HepG2 (cell line): ENCODE results near the gene ATP11A. TPM values are rescaled to one million over a fixed set of nuclear protein-coding genes. Genes with fewer than 3 reads are reported as not detected.

Source experiments
- ATAC-seq: fragments of 200-7000 bp; cut with Tn5 transposase; 3 replicates; pipeline ENCODE4 v1.9.1; 2020; ENCODE audit warnings: mild to moderate bottlenecking, moderate library complexity
- BruUV-seq: library from RNA; stranded (reverse); fragments of 400-500 nt; replicated peaks from 2 replicates; lab custom pipeline; 2021; lab: Mats Ljungman, UMichigan
- CTCF ChIA-PET: fragments of 300-600 bp; formaldehyde crosslinking; extraction: SDS; loops from one replicate; lab custom pipeline; 2021; ENCODE audit warnings: low total read pairs, inconsistent platforms, low intra/inter-chr PET ratio; lab: Yijun Ruan, JAX
- POLR2A ChIA-PET: fragments of 350-600 bp; sonication (Branson Sonifier 250); formaldehyde crosslinking; loops from one replicate; lab custom pipeline; 2020; ENCODE audit warnings: antibody characterized with exemption, inconsistent platforms; lab: Yijun Ruan, JAX
- DNase-seq: peaks from one replicate; pipeline ENCODE4 v3.0.0-alpha.2; 2015; ENCODE audit warnings: low spot score
- FAIRE-seq: peaks from 3 replicates; lab custom pipeline; 2011; peaks lifted over from hg19 to GRCh38; lab: Jason Lieb, UNC
- H2AFZ ChIP-seq: one replicate; pipeline ENCODE4 v1.6.1; 2011; ENCODE audit warnings: low read length, inconsistent platforms
- H3K27ac ChIP-seq: fragments of 300-600 bp; 3 replicates; pipeline ENCODE4 v1.8.0; 2011; ENCODE audit warnings: mixed run types, mild to moderate bottlenecking, mixed read lengths, low read length, inconsistent platforms; ENCODE audit not compliant: insufficient read depth; ENCODE audit errors: extremely low read length
- H3K27me3 ChIP-seq, 2 experiments: fragments of 200-600 bp in 1 of 2; 2 replicates in 1 of 2; 3 replicates in 1 of 2; pipeline versions ENCODE4 v1.6.0 to v1.8.0; 2011; ENCODE audit warnings: low read length in 2 of 2, mild to moderate bottlenecking in 2 of 2, moderate library complexity in 2 of 2, inconsistent platforms in 1 of 2; ENCODE audit not compliant: insufficient read depth in 2 of 2, control insufficient read depth in 1 of 2
- H3K36me3 ChIP-seq, 2 experiments: fragments of 200-600 bp in 1 of 2; replicated peaks in 1 of 2; 2 replicates in 1 of 2; 3 replicates in 1 of 2; pipeline versions ENCODE4 v1.5.1 to v1.8.0; 2011; ENCODE audit warnings: low read length in 2 of 2, inconsistent platforms in 1 of 2; ENCODE audit not compliant: insufficient read depth in 2 of 2, control insufficient read depth in 1 of 2
- H3K4me1 ChIP-seq: 2 replicates; pipeline ENCODE4 v1.5.1; 2012; ENCODE audit warnings: low read length, inconsistent platforms; ENCODE audit not compliant: insufficient read depth
- H3K4me2 ChIP-seq: 2 replicates; pipeline ENCODE4 v1.6.0; 2011; ENCODE audit warnings: low read depth, low read length, inconsistent platforms
- H3K4me3 ChIP-seq, 3 experiments: fragments of 200-600 bp in 1 of 3; sonication (generic), shearing (Covaris generic) in 1 of 3; replicated peaks in 1 of 3; 2 replicates each; pipeline ENCODE4 v1.5.1; 2011 to 2016; ENCODE audit warnings: low read length in 3 of 3, inconsistent platforms in 2 of 3, low read depth in 2 of 3, mild to moderate bottlenecking in 2 of 3, control low read depth in 1 of 3, mixed read lengths in 1 of 3; ENCODE audit not compliant: insufficient read depth in 1 of 3
- H3K79me2 ChIP-seq: one replicate; pipeline ENCODE4 v1.6.1; 2011; ENCODE audit warnings: low read length, inconsistent platforms; ENCODE audit not compliant: insufficient read depth
- H3K9ac ChIP-seq: 2 replicates; pipeline ENCODE4 v1.6.0; 2011; ENCODE audit warnings: mild to moderate bottlenecking, low read depth, low read length, inconsistent platforms; ENCODE audit not compliant: insufficient read depth
- H3K9me3 ChIP-seq: 2 replicates; pipeline ENCODE4 v1.5.1; 2012; ENCODE audit warnings: mild to moderate bottlenecking, low read length
- H4K20me1 ChIP-seq: 2 replicates; pipeline ENCODE4 v1.6.0; 2011; ENCODE audit warnings: inconsistent platforms, mild to moderate bottlenecking, low read length, moderate library complexity; ENCODE audit not compliant: insufficient read depth
- ATF7 ChIP-seq, 2 experiments: fragments of 450-650 bp in 1 of 2; sonication (generic) in 1 of 2; formaldehyde crosslinking in 1 of 2; IDR thresholded peaks; 2 replicates each; pipeline versions ENCODE4 v1.4.0 to v1.6.1; 2016 to 2020; ENCODE audit warnings: antibody characterized with exemption in 1 of 2, mild to moderate bottlenecking in 1 of 2, missing genetic modification reagents in 1 of 2
- HDAC6 ChIP-seq: fragments of 200-600 bp; sonication (generic); IDR thresholded peaks from 2 replicates; pipeline ENCODE4 v1.7.0; 2017; ENCODE audit warnings: mild to moderate bottlenecking, antibody characterized with exemption, low read length, low read depth
- HMGA1 ChIP-seq: sonication (generic); formaldehyde crosslinking; conservative IDR thresholded peaks from 2 replicates; pipeline ENCODE4 v1.4.0; 2020; ENCODE audit warnings: missing genetic modification reagents
- HOXA3 ChIP-seq: sonication (generic); formaldehyde crosslinking; IDR thresholded peaks from 2 replicates; pipeline ENCODE4 v1.5.0; 2020; ENCODE audit warnings: missing genetic modification reagents
- NFE2 ChIP-seq: sonication (generic); formaldehyde crosslinking; IDR thresholded peaks from 2 replicates; pipeline ENCODE4 v1.4.0; 2020; ENCODE audit warnings: missing genetic modification reagents
- POLR2AphosphoS5 ChIP-seq: IDR thresholded peaks from 2 replicates; pipeline ENCODE4 v1.6.1; 2012; ENCODE audit warnings: low read depth, low read length
- SIX1 ChIP-seq: sonication (generic); formaldehyde crosslinking; IDR thresholded peaks from 2 replicates; pipeline ENCODE4 v1.4.0; 2020; ENCODE audit warnings: missing genetic modification reagents, borderline replicate concordance
- WIZ ChIP-seq: sonication (generic); formaldehyde crosslinking; IDR thresholded peaks from 2 replicates; pipeline ENCODE4 v1.5.1; 2020; ENCODE audit warnings: mild to moderate bottlenecking, missing genetic modification reagents
- ZC3H13 ChIP-seq: sonication (generic); formaldehyde crosslinking; IDR thresholded peaks from 2 replicates; pipeline ENCODE4 v1.8.1; 2023; ENCODE audit warnings: mild to moderate bottlenecking, missing genetic modification reagents, moderate library complexity
- ZFP82 ChIP-seq: sonication (generic); formaldehyde crosslinking; IDR thresholded peaks from 2 replicates; pipeline ENCODE4 v1.5.1; 2020; ENCODE audit warnings: mild to moderate bottlenecking, missing genetic modification reagents, borderline replicate concordance
- ZKSCAN5 ChIP-seq: sonication (generic); formaldehyde crosslinking; IDR thresholded peaks from 2 replicates; pipeline ENCODE4 v1.5.1; 2020; ENCODE audit warnings: mild to moderate bottlenecking, missing genetic modification reagents
- ZNF253 ChIP-seq: sonication (generic); formaldehyde crosslinking; IDR thresholded peaks from 2 replicates; pipeline ENCODE4 v1.8.0; 2022; ENCODE audit warnings: mild to moderate bottlenecking, missing genetic modification reagents, borderline replicate concordance
- ZNF296 ChIP-seq: sonication (generic); formaldehyde crosslinking; conservative IDR thresholded peaks from 2 replicates; pipeline ENCODE4 v1.5.0; 2020; ENCODE audit warnings: mild to moderate bottlenecking, missing genetic modification reagents
- ZNF792 ChIP-seq: IDR thresholded peaks from 2 replicates; pipeline ENCODE4 v1.6.1; 2016
- WGBS: methylation state at CpG from one replicate; pipeline ENCODE4 v1.1.6; 2017; ENCODE audit warnings: low lambda C conversion rate; 5-methylcytosine and 5-hydroxymethylcytosine counted together
- in situ Hi-C: cut with HindIII; loops from 2 replicates; pipeline ENCODE4 v1.10.0; 2017; ENCODE audit warnings: low pct_unique_long_range_greater_than_20kb; ENCODE audit not compliant: extremely low pct_ligation_motif_present
- intact Hi-C: fragments of 100-400 bp; cut with micrococcal nuclease; formaldehyde crosslinking; loops from one replicate; pipeline ENCODE4 v1.10.0; 2022; ENCODE audit not compliant: unreplicated experiment
- polyA plus RNA-seq, 8 experiments: library from polyadenylated mRNA; depleted of rRNA in 3 of 8; stranded (reverse) in 7 of 8; unstranded in 1 of 8; fragments of >200 nt; fragmentation: Illumina TruSeq in 4 of 8; extraction: Trizol in 4 of 8; gene quantifications; 2 replicates each; pipeline versions ENCODE4 v1.2.1 to v1.2.3, GENCODE V29; 2011 to 2016; ENCODE audit warnings: low read depth in 4 of 8, missing spikeins in 1 of 8, mixed read lengths in 1 of 8; ENCODE audit not compliant: insufficient read depth in 1 of 8
- total RNA-seq, 5 experiments: library from RNA; depleted of rRNA; stranded (reverse); fragments of >200 nt; fragmentation: Illumina TruSeq; extraction: Trizol; gene quantifications; 2 replicates each; pipeline ENCODE4 v1.2.3, GENCODE V29; 2016; ENCODE audit warnings: low read depth in 1 of 5
- TF ChIP-seq, protein P1 (sequence below): sonication (generic); formaldehyde crosslinking; IDR thresholded peaks from 2 replicates; pipeline ENCODE4 v1.5.0; 2020; ENCODE audit warnings: missing genetic modification reagents
- TF ChIP-seq, protein P2 (sequence below): sonication (generic); formaldehyde crosslinking; IDR thresholded peaks from 2 replicates; pipeline ENCODE4 v1.5.0; 2020; ENCODE audit warnings: missing genetic modification reagents
- TF ChIP-seq, protein P3 (sequence below): sonication (generic); formaldehyde crosslinking; IDR thresholded peaks from 2 replicates; pipeline ENCODE4 v1.5.1; 2020; ENCODE audit warnings: mild to moderate bottlenecking, missing genetic modification reagents, borderline replicate concordance

Gene ATP11A
- total and polyA plus RNA-seq, 2 of the 13 experiments (the other 11 are each of a cell fraction or from before 2014, with no cell fraction given): 18.4 to 20.1 TPM

DNA sequence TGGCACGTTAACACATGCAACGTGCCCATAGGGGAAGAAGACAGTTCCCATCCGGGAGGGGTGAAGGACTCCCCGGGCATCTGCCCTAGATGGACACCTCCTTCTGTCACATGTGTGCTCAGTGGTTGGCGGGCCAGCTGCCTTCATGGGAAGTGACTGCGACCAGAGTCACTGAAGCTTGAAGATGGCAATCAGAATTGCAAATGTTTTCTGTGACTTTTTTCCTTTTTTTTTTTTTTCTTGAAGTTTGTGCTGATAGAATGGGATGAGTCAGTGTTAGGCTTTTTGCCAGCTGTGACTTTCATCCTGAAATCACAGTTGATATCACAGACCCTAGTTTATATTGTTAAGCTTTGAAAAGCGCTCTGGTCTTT, 170.0 kb downstream of the ATP11A start:
- Histone ChIP-seq H4K20me1 (no peaks in the 10 kb centered on the region), H3K27me3 (no peaks in the 10 kb centered on the region), H3K4me2 (no peak overlapping the region), H3K79me2 (no peaks in the 10 kb centered on the region), H3K27ac (no peak overlapping the region), H3K4me3 (no peak overlapping the region), H3K9ac (no peak overlapping the region), H3K9me3 (no peaks in the 10 kb centered on the region), H2AFZ (no peak overlapping the region), H3K36me3 (peaks cover 31 to 75% of the 10 kb centered on the region in 2 experiments), H3K4me1 (no peaks in the 10 kb centered on the region)
- BruUV-seq: no TSS peak
- FAIRE-seq (no peak), DNase-seq (no peak), ATAC-seq (no peak)
- POLR2A ChIA-PET: no interaction called here
- 95% methylated on average over 3 of the region's 7 CpGs for WGBS
- CTCF ChIA-PET: no interaction called here
- intact Hi-C loops: no loop called here
- in situ Hi-C loops: no loop called here
- TF ChIP-seq, protein P1, sequence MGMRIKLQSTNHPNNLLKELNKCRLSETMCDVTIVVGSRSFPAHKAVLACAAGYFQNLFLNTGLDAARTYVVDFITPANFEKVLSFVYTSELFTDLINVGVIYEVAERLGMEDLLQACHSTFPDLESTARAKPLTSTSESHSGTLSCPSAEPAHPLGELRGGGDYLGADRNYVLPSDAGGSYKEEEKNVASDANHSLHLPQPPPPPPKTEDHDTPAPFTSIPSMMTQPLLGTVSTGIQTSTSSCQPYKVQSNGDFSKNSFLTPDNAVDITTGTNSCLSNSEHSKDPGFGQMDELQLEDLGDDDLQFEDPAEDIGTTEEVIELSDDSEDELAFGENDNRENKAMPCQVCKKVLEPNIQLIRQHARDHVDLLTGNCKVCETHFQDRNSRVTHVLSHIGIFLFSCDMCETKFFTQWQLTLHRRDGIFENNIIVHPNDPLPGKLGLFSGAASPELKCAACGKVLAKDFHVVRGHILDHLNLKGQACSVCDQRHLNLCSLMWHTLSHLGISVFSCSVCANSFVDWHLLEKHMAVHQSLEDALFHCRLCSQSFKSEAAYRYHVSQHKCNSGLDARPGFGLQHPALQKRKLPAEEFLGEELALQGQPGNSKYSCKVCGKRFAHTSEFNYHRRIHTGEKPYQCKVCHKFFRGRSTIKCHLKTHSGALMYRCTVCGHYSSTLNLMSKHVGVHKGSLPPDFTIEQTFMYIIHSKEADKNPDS (CRISPR knock-in tag): no peak
- TF ChIP-seq ZNF296 (CRISPR knock-in tag) (no peak), ZKSCAN5 (CRISPR knock-in tag) (no peak), WIZ (no peak), ZNF792 (CRISPR knock-in tag) (no peak), ATF7 (IDR thresholded peaks at IDR 0.05) (no peak), ATF7 (CRISPR knock-in tag; IDR thresholded peaks at IDR 0.05) (no peak), NFE2 (no peak), SIX1 (CRISPR knock-in tag) (no peak), ZFP82 (CRISPR knock-in tag) (no peak), ZNF253 (CRISPR knock-in tag) (no peak), POLR2AphosphoS5 (no peak), HOXA3 (CRISPR knock-in tag) (no peak), HMGA1 (CRISPR knock-in tag) (no peak), HDAC6 (no peak), ZC3H13 (CRISPR knock-in tag) (no peak)
- TF ChIP-seq, protein P2, sequence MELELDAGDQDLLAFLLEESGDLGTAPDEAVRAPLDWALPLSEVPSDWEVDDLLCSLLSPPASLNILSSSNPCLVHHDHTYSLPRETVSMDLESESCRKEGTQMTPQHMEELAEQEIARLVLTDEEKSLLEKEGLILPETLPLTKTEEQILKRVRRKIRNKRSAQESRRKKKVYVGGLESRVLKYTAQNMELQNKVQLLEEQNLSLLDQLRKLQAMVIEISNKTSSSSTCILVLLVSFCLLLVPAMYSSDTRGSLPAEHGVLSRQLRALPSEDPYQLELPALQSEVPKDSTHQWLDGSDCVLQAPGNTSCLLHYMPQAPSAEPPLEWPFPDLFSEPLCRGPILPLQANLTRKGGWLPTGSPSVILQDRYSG (CRISPR knock-in tag): no peak
- TF ChIP-seq, protein P3, sequence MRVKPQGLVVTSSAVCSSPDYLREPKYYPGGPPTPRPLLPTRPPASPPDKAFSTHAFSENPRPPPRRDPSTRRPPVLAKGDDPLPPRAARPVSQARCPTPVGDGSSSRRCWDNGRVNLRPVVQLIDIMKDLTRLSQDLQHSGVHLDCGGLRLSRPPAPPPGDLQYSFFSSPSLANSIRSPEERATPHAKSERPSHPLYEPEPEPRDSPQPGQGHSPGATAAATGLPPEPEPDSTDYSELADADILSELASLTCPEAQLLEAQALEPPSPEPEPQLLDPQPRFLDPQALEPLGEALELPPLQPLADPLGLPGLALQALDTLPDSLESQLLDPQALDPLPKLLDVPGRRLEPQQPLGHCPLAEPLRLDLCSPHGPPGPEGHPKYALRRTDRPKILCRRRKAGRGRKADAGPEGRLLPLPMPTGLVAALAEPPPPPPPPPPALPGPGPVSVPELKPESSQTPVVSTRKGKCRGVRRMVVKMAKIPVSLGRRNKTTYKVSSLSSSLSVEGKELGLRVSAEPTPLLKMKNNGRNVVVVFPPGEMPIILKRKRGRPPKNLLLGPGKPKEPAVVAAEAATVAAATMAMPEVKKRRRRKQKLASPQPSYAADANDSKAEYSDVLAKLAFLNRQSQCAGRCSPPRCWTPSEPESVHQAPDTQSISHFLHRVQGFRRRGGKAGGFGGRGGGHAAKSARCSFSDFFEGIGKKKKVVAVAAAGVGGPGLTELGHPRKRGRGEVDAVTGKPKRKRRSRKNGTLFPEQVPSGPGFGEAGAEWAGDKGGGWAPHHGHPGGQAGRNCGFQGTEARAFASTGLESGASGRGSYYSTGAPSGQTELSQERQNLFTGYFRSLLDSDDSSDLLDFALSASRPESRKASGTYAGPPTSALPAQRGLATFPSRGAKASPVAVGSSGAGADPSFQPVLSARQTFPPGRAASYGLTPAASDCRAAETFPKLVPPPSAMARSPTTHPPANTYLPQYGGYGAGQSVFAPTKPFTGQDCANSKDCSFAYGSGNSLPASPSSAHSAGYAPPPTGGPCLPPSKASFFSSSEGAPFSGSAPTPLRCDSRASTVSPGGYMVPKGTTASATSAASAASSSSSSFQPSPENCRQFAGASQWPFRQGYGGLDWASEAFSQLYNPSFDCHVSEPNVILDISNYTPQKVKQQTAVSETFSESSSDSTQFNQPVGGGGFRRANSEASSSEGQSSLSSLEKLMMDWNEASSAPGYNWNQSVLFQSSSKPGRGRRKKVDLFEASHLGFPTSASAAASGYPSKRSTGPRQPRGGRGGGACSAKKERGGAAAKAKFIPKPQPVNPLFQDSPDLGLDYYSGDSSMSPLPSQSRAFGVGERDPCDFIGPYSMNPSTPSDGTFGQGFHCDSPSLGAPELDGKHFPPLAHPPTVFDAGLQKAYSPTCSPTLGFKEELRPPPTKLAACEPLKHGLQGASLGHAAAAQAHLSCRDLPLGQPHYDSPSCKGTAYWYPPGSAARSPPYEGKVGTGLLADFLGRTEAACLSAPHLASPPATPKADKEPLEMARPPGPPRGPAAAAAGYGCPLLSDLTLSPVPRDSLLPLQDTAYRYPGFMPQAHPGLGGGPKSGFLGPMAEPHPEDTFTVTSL (CRISPR knock-in tag): no peak
